Testis (tissue), 3 donors: ENCODE results near the gene ADPGK. TPM values are rescaled to one million over a fixed set of nuclear protein-coding genes. Genes with fewer than 3 reads are reported as not detected.
"Not testable (repeated sequence)": the region's sequence is repeated elsewhere in the genome, so short reads cannot be mapped to it uniquely, and the experiment has no call there.

Experiments used
- DNase-seq: peaks from one replicate; pipeline ENCODE4 v3.0.0-alpha.2; 2019
- H3K27ac ChIP-seq, 2 donors: fragments of 200-600 bp; sonication (generic); one replicate each; pipeline ENCODE4 v1.5.1; 2019
- H3K27me3 ChIP-seq: fragments of 200-600 bp; sonication (generic); one replicate; pipeline ENCODE4 v1.5.1; 2019
- H3K36me3 ChIP-seq: fragments of 200-600 bp; sonication (generic); one replicate; pipeline ENCODE4 v1.5.1; 2017; ENCODE audit warnings: low read depth; ENCODE audit errors: missing control alignments
- H3K4me1 ChIP-seq: fragments of 200-600 bp; sonication (generic); one replicate; pipeline ENCODE4 v1.5.1; 2019
- H3K4me3 ChIP-seq, 2 donors: fragments of 200-600 bp; sonication (generic); one replicate each; pipeline ENCODE4 v1.5.1; 2017 to 2019
- H3K9me3 ChIP-seq: fragments of 200-600 bp; sonication (generic); one replicate; pipeline ENCODE4 v1.5.1; 2017
- CTCF ChIP-seq, 3 experiments: fragments of 450-650 bp in 2 of 3; fragments of 200-600 bp in 1 of 3; sonication (generic) in 1 of 3; IDR thresholded peaks; one replicate each; pipeline ENCODE4 v1.5.1; 2016 to 2019; ENCODE audit warnings: antibody characterized with exemption in 3 of 3, mild to moderate bottlenecking in 2 of 3, moderate library complexity in 1 of 3
- POLR2A ChIP-seq: fragments of 450-650 bp; IDR thresholded peaks from one replicate; pipeline ENCODE4 v1.6.1; 2017; ENCODE audit warnings: antibody characterized with exemption, mild to moderate bottlenecking, moderate library complexity
- WGBS, 2 donors: methylation state at CpG; one replicate each; pipeline ENCODE4 v1.1.5; 2018; 5-methylcytosine and 5-hydroxymethylcytosine counted together
- intact Hi-C: fragments of 100-400 bp; cut with DNase I; formaldehyde crosslinking; loops from one replicate; pipeline ENCODE4 v1.15.1; 2023; ENCODE audit warnings: low total_unique reads
- polyA plus RNA-seq: library from polyadenylated mRNA; stranded (reverse); fragments of 350-450 nt; fragmentation: Illumina TruSeq; extraction: RNeasy Lipid Tissue Mini Kit (QIAGEN cat#74804); gene quantifications from one replicate; pipeline ENCODE4 v1.2.3, GENCODE V29; 2014; ENCODE audit warnings: low read depth, low replicate concordance; ENCODE audit not compliant: insufficient read depth
- total RNA-seq, 2 donors: library from RNA; depleted of rRNA; stranded (reverse); fragments of >200 nt; gene quantifications; one replicate each; pipeline ENCODE4 v1.2.3, GENCODE V29; 2016

ADPGK gene
- total and polyA plus RNA-seq, 3 donors from 2014 or later = 39.1 to 59.9 (median 55.6) TPM

- H3K36me3 ChIP-seq = no peaks in the 10 kb centered on the region
- no peaks in the 10 kb centered on the region for H3K4me1 ChIP-seq
- intact Hi-C loops = no loop called here
- no peak for DNase-seq
- 75 to 81% methylated on average over 4 of the region's 4 CpGs for WGBS, 2 donors
- H3K9me3 ChIP-seq = no peaks in the 10 kb centered on the region
- no peak overlapping the region for H3K4me3 ChIP-seq
- H3K27ac ChIP-seq = no peak overlapping the region
- no peaks in the 10 kb centered on the region for H3K27me3 ChIP-seq
- TF ChIP-seq POLR2A (no peak), CTCF (IDR thresholded peaks at IDR 0.05) (no peak)
Measured at GRCh38 chr15:72809329-72809728, 25.8 kb upstream of the ADPGK start.

- H3K27me3 ChIP-seq, DNase-seq, H3K4me1 ChIP-seq, intact Hi-C loops, H3K4me3 ChIP-seq, H3K36me3 ChIP-seq, H3K27ac ChIP-seq, H3K9me3 ChIP-seq: not testable (repeated sequence)
- 78% methylated on average over 15 of the region's 22 CpGs; no CpG with 5 or more reads in 1 of the 2 donors for WGBS, 2 donors
Measured at GRCh38 chr15:72807346-72807745, 23.8 kb upstream of the ADPGK start.

- H3K9me3 ChIP-seq = no peaks in the 10 kb centered on the region
- no peak overlapping the region for H3K4me3 ChIP-seq
- no peaks in the 10 kb centered on the region for H3K4me1 ChIP-seq
- H3K27ac ChIP-seq = no peak overlapping the region
- no peak for DNase-seq
- no peak for TF ChIP-seq POLR2A
- no peak for TF ChIP-seq CTCF (IDR thresholded peaks at IDR 0.05)
- no peaks in the 10 kb centered on the region for H3K36me3 ChIP-seq
- H3K27me3 ChIP-seq = no peaks in the 10 kb centered on the region
- WGBS, 2 donors = 70 to 95% methylated on average over 1 of the region's 1 CpG
- intact Hi-C loops = no loop called here
Measured at GRCh38 chr15:72803006-72803405, 19.4 kb upstream of the ADPGK start.

GRCh38 chr15:72801590-72802325 is 18.2 kb upstream of the ADPGK start:
- 58 to 68% methylated on average over 7 of the region's 7 CpGs for WGBS, 2 donors
- Histone ChIP-seq H3K27me3 (no peaks in the 10 kb centered on the region), H3K36me3 (no peaks in the 10 kb centered on the region), H3K9me3 (no peaks in the 10 kb centered on the region), H3K4me1 (peaks cover 9% of the 10 kb centered on the region), H3K4me3 (no peak overlapping the region), H3K27ac (no peak overlapping the region)
- intact Hi-C loops = no loop called here
- TF ChIP-seq CTCF (IDR thresholded peaks at IDR 0.05) (no peak), POLR2A (no peak)
- no peak for DNase-seq

GRCh38 chr15:72800833-72801481 is 17.4 kb upstream of the ADPGK start:
- Histone ChIP-seq H3K4me1 (peaks cover 9% of the 10 kb centered on the region), H3K27me3 (no peaks in the 10 kb centered on the region), H3K4me3 (no peak overlapping the region), H3K27ac (no peak overlapping the region), H3K36me3 (no peaks in the 10 kb centered on the region), H3K9me3 (no peaks in the 10 kb centered on the region)
- intact Hi-C loops = no loop called here
- no peak for DNase-seq
- no peak for TF ChIP-seq CTCF (IDR thresholded peaks at IDR 0.05)
- no peak for TF ChIP-seq POLR2A
- 60 to 71% methylated on average over 8 of the region's 8 CpGs for WGBS, 2 donors
